Ishikawa (cell line): ENCODE measurements around the gene KRT79.

ENCODE experiments used
- CEBPB ChIP-seq: IDR thresholded peaks from 2 replicates; pipeline ENCODE4 v1.6.1; 2012
- EP300 ChIP-seq: IDR thresholded peaks from 2 replicates; pipeline ENCODE4 v1.6.1; 2012; ENCODE audit warnings: borderline replicate concordance
- RAD21 ChIP-seq: IDR thresholded peaks from 2 replicates; pipeline ENCODE4 v1.6.1; 2012; ENCODE audit warnings: low read depth
- TAF1 ChIP-seq: IDR thresholded peaks from 2 replicates; pipeline ENCODE4 v1.6.1; 2012; ENCODE audit warnings: low read depth, mild to moderate bottlenecking
- TF ChIP-seq, protein P1 (sequence below): IDR thresholded peaks from 2 replicates; pipeline ENCODE4 v1.6.1; 2012; ENCODE audit warnings: low read depth, mild to moderate bottlenecking
- TF ChIP-seq, protein P2 (sequence below): IDR thresholded peaks from 2 replicates; pipeline ENCODE4 v1.6.1; 2012
- TF ChIP-seq, protein P3 (sequence below): IDR thresholded peaks from 2 replicates; pipeline ENCODE4 v1.6.1; 2012

DNA sequence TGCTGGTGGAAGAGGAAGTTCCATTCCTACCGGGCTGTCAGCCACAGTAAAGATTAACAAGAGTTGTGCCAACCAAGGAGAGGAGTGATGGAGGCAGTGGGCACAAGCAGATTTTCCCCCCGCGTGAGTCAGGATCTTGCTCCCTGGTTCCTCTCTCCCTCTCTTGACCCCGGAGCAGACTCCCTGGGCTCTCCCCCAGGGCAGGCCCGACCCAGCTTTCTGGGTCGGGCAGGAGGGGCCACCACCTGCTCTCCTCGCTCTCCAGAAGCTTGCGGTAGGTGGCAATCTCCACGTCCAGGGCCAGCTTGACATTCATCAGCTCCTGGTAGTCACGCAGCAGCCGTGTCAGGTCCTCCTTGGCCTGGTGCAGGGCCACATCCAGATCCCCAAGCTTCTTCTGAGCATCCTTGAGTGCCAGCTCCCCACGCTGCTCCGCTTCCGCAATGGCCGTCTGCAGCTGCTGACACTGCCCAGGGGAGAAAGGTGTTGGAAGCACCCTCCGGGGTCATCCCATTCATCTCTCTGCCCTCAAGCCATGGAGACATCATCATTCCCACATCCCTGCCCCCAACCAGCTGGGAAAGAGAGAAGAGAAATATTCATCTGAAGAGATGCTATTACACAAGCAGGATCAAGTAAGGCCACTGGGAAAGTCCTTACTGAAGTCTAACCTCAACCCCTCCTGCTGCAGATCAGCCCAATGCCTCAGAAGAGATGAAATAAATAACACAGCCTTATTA, 11.2 kb downstream of the KRT79 start:
- TF ChIP-seq, protein P1, sequence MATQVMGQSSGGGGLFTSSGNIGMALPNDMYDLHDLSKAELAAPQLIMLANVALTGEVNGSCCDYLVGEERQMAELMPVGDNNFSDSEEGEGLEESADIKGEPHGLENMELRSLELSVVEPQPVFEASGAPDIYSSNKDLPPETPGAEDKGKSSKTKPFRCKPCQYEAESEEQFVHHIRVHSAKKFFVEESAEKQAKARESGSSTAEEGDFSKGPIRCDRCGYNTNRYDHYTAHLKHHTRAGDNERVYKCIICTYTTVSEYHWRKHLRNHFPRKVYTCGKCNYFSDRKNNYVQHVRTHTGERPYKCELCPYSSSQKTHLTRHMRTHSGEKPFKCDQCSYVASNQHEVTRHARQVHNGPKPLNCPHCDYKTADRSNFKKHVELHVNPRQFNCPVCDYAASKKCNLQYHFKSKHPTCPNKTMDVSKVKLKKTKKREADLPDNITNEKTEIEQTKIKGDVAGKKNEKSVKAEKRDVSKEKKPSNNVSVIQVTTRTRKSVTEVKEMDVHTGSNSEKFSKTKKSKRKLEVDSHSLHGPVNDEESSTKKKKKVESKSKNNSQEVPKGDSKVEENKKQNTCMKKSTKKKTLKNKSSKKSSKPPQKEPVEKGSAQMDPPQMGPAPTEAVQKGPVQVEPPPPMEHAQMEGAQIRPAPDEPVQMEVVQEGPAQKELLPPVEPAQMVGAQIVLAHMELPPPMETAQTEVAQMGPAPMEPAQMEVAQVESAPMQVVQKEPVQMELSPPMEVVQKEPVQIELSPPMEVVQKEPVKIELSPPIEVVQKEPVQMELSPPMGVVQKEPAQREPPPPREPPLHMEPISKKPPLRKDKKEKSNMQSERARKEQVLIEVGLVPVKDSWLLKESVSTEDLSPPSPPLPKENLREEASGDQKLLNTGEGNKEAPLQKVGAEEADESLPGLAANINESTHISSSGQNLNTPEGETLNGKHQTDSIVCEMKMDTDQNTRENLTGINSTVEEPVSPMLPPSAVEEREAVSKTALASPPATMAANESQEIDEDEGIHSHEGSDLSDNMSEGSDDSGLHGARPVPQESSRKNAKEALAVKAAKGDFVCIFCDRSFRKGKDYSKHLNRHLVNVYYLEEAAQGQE, result no peak
- TF ChIP-seq, protein P2, sequence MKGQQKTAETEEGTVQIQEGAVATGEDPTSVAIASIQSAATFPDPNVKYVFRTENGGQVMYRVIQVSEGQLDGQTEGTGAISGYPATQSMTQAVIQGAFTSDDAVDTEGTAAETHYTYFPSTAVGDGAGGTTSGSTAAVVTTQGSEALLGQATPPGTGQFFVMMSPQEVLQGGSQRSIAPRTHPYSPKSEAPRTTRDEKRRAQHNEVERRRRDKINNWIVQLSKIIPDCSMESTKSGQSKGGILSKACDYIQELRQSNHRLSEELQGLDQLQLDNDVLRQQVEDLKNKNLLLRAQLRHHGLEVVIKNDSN, result no peak
- TF ChIP-seq EP300 (no peak), CEBPB (no peak), RAD21 (no peak), TAF1 (no peak)
- TF ChIP-seq, protein P3, sequence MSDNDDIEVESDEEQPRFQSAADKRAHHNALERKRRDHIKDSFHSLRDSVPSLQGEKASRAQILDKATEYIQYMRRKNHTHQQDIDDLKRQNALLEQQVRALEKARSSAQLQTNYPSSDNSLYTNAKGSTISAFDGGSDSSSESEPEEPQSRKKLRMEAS, result no peak
